GM12873 (cell line): ENCODE measurements around the gene MEX3D.

ENCODE experiments used
- CTCF ChIP-seq: IDR thresholded peaks from 2 replicates; pipeline ENCODE4 v1.5.1; 2012; ENCODE audit warnings: low read depth, mild to moderate bottlenecking, moderate library complexity, low read length, control low read depth; ENCODE audit not compliant: insufficient read depth; ENCODE audit errors: missing control alignments

The MEX3D gene

GRCh38 chr19:1568320-1569019, at the start of gene MEX3D:
MEX3D (minus strand) TSS chr19:1568325; CDS start chr19:1568058, 267 bp downstream.
- TF ChIP-seq CTCF: no peak

- TF ChIP-seq CTCF: no peak
Observed at GRCh38 chr19:1616875-1617274, 48.8 kb upstream of the MEX3D start.

- TF ChIP-seq CTCF: no peak
Observed at GRCh38 chr19:1616396-1616795, 48.3 kb upstream of the MEX3D start.

- TF ChIP-seq CTCF: no peak
Observed at GRCh38 chr19:1615156-1615765, 47.1 kb upstream of the MEX3D start.

GRCh38 chr19:1613808-1614570, 45.9 kb upstream of the MEX3D start:
- no peak for TF ChIP-seq CTCF

- TF ChIP-seq CTCF: no peak
Observed at GRCh38 chr19:1613146-1613545, 45.0 kb upstream of the MEX3D start.

- TF ChIP-seq CTCF: no peak
Observed at GRCh38 chr19:1612114-1613086, 44.3 kb upstream of the MEX3D start.
